IPS-18a (cell line): ENCODE data around the gene ACSL5.

Experiments
- H3K27ac ChIP-seq: one replicate; pipeline ENCODE4 v1.5.1; 2013; ENCODE audit warnings: low read length
- H3K27me3 ChIP-seq: one replicate; pipeline ENCODE4 v1.6.1; 2013; ENCODE audit warnings: mild to moderate bottlenecking, low read length; ENCODE audit not compliant: control insufficient read depth, insufficient read depth
- H3K36me3 ChIP-seq: one replicate; pipeline ENCODE4 v1.6.1; 2013; ENCODE audit warnings: low read depth, low read length; ENCODE audit not compliant: control insufficient read depth
- H3K4me1 ChIP-seq: one replicate; pipeline ENCODE4 v1.6.1; 2013; ENCODE audit warnings: low read depth, low read length; ENCODE audit not compliant: control insufficient read depth
- H3K4me3 ChIP-seq: one replicate; pipeline ENCODE4 v1.5.1; 2013; ENCODE audit warnings: low read length
- H3K9ac ChIP-seq: one replicate; pipeline ENCODE4 v1.6.1; 2013; ENCODE audit warnings: mild to moderate bottlenecking, low read length, moderate library complexity
- H3K9me3 ChIP-seq: one replicate; pipeline ENCODE4 v1.6.1; 2013; ENCODE audit warnings: low read depth, low read length; ENCODE audit not compliant: control insufficient read depth

The ACSL5 gene

DNA sequence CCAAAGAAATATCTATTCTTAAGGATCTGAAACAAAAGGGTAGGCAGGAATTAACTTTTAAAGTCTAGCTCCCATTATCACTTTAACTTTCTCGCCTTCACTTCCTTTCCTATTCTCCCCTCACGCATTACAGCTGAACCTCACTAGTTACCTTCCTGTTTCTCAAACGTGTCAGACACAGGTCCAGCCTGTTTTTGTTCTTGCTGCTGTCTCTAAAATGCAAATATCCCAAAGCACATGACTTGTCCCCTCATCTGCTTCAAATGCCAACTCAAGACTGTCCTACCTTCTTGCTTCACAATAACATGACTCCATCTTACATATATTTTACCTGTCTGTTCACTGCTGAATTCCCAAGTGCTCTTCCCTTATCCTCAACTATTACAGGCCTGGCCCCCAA lies 55.2 kb downstream of the ACSL5 start:
- no peaks in the 10 kb centered on the region for H3K9me3 ChIP-seq
- no peak overlapping the region for H3K4me3 ChIP-seq
- H3K27me3 ChIP-seq = no peaks in the 10 kb centered on the region
- H3K4me1 ChIP-seq = no peaks in the 10 kb centered on the region
- no peak overlapping the region for H3K9ac ChIP-seq
- H3K27ac ChIP-seq = no peak overlapping the region
- peaks cover 39% of the 10 kb centered on the region for H3K36me3 ChIP-seq

DNA sequence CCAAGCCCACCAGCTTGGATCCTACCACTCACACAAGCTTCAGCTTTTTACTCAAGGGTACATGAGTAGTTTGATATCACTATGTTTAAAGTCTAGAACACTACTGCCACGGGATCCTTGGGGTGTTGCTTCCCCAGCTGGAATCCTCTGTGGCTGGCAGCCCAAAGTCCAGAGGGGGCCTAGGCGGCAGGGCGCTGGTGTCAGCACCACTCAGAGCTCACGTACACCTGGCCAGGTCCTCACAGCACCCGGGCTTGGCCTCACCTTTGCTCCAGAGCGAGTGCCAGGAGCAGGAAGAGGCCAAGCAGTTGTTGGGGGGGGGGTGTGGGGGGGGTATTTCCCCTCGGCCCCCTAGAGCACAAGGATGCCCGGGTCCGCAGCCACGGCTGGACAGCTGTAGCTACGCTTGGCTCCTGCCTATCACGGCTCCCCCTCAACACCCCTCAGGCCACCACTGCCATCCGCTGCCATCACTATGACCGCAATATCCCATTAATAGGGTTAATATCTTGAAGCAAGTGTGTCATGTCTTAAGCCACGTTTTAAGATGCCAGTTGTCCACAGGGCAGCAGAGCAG lies 55.8 kb downstream of the ACSL5 start:
- no peak overlapping the region for H3K27ac ChIP-seq

DNA sequence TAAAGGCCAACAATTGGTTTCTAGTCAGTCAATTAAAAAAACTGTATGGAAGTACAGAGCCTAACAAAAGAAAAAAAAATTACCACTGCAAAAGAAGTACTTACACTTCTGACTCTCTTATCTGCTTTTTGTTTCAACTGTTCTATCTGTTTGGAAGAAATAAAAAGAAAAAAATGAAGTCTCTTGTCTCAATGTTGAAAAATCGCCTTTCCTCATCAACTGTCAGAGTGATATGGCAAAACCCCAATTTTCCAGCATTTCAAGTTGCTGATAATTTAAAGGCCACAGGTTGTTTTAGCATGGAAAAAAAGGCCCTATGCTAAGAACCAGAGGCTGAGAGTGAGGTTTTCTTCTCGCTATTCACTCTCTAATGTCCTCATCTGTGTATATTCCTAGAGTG lies 59.2 kb downstream of the ACSL5 start:
- H3K36me3 ChIP-seq = peaks cover 60% of the 10 kb centered on the region
- no peak overlapping the region for H3K4me3 ChIP-seq
- H3K9ac ChIP-seq = no peak overlapping the region
- no peaks in the 10 kb centered on the region for H3K4me1 ChIP-seq
- no peak overlapping the region for H3K27ac ChIP-seq
- no peaks in the 10 kb centered on the region for H3K9me3 ChIP-seq
- H3K27me3 ChIP-seq = no peaks in the 10 kb centered on the region

More for the DNA sequence above, 55.8 kb downstream of the ACSL5 start:
- Histone ChIP-seq H3K4me3 (no peak overlapping the region), H3K36me3 (peaks cover 45% of the 10 kb centered on the region), H3K27me3 (no peaks in the 10 kb centered on the region), H3K4me1 (no peaks in the 10 kb centered on the region), H3K9me3 (no peaks in the 10 kb centered on the region), H3K9ac (no peak overlapping the region)

DNA sequence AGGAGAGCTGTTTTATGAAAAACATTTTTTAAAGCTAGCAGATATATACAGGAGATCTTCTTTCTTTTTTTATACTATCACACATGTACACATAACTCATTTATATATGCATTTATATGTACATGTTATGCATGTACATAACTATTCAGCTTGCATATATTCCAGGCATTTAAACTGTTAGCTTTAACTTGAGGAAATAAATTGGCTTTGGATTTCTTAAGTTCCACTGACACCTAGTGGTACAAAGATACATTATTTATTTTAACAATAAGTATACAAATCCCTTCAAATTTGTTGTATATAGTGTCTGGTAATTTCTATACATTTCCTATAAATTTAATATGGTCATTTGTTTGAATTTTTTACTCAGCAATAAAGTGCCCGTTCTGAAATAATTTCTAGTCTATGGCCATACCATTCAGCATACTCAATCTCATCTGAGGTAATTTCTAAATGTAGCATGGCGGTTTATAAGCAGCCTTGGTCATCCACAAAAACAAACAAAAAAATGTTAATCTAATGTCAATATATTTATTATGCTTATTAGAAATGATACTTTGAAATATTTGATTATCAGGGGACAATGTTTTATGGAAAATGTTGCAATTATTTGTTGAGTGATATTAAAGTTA lies 61.2 kb downstream of the ACSL5 start:
- Histone ChIP-seq H3K4me1 (no peaks in the 10 kb centered on the region), H3K36me3 (peaks cover 62% of the 10 kb centered on the region), H3K27ac (no peak overlapping the region), H3K27me3 (no peaks in the 10 kb centered on the region), H3K4me3 (no peak overlapping the region), H3K9ac (no peak overlapping the region), H3K9me3 (no peaks in the 10 kb centered on the region)

DNA sequence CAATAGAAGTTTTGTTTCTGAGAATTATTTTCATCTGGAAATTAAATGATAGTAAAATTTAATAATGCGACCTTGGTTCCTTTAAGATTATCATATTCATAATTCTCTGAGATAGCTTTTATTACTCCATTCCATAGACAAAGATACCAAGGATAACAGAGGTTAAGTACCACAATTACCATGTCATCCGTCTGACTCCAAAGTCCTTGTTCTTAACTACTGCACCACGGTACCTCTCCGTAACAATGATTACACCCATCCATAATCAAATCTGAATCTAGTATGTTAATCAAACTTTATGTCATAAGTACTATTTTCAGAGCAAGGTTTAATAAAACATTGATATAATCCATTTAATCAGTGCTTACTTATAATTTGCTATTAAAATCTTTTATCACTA lies 64.4 kb downstream of the ACSL5 start:
- Histone ChIP-seq H3K27ac (no peak overlapping the region), H3K4me3 (no peak overlapping the region), H3K36me3 (peaks cover 56% of the 10 kb centered on the region), H3K9me3 (no peaks in the 10 kb centered on the region), H3K27me3 (no peaks in the 10 kb centered on the region), H3K4me1 (no peaks in the 10 kb centered on the region), H3K9ac (no peak overlapping the region)

DNA sequence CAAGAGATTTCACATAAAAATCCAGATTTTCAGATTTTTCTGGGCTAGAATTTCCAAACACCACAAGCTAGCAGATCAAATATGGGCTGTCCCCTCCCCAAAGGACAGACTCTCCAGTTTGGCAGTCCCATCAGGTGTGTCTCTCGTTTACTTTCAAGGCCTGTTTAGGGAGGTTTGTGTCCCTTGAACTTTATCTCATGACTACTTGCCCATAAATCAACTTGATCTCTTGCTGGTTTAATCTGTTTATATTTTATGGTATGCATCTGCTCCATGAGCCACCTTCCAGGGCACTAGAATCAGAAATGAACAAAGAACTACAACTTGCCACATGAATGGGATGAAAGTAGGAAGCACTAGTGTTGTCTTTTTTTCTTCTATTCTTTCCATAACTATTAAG lies 67.6 kb downstream of the ACSL5 start:
- Histone ChIP-seq H3K9me3 (no peaks in the 10 kb centered on the region), H3K36me3 (peaks cover 60% of the 10 kb centered on the region), H3K9ac (no peak overlapping the region), H3K4me3 (no peak overlapping the region), H3K27me3 (no peaks in the 10 kb centered on the region), H3K4me1 (no peaks in the 10 kb centered on the region), H3K27ac (no peak overlapping the region)

DNA sequence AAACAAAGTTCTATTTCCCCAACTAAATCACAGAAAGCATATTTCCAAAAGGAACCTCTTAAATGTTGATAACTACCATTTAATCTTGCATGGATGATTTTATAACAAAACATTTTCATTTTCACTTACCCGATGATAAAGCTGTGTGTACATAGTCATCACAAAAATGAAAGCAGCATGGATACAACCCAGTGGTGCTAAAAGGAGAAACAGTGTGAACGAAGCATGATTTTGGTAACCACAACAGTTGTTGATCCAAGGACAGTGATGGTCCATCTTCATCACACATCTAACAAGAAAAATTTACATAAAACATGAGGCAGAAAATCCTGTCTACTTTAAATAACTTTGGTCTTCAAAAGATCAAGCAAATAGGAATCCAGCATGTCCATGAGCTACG lies 68.1 kb downstream of the ACSL5 start:
- Histone ChIP-seq H3K4me1 (no peaks in the 10 kb centered on the region), H3K4me3 (no peak overlapping the region), H3K9ac (no peak overlapping the region), H3K9me3 (no peaks in the 10 kb centered on the region), H3K27me3 (no peaks in the 10 kb centered on the region), H3K36me3 (peaks cover 57% of the 10 kb centered on the region), H3K27ac (no peak overlapping the region)

DNA sequence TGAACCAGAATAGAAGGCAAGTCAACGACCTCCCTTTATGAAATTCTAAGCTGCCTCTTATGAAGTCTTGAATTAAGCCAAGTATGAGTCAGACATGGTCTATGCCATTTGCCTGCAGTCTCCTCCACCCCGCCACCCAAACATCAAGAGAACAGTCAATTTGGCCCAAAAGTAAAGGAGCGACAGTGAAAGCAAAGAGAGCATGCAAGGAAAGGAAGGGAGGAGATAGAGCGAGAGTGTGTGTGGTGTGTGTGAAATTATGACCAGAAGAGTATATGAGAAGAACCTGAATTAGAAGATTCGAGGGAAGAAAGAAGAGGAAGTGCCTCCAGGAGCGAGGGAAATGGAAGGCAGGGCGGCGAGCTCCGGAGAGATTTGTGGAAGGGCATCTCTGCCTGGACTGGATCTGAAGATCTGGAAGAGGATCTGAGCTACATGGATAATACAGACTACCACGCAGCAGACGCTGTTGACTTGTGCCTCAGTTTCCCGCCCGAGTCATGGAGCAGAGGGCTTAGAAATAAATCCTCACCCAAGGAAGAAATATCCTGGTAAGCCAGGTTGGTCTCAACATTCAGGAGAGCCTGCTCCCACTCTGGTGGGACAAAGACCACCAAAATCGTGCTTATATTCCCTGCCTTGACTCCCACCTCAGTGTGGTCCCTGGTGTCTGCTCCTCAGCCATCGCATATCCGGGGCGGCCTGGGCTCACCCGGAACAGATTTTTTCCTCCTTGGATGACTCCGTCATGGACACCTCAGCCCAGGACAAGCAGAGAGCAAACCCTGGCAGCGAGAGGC lies 72.3 kb downstream of the ACSL5 start:
- Histone ChIP-seq H3K27ac (peak overlapping the region; percentile 99), H3K36me3 (peaks cover 33% of the 10 kb centered on the region), H3K27me3 (no peaks in the 10 kb centered on the region), H3K4me3 (peak overlapping the region; percentile 99), H3K4me1 (no peaks in the 10 kb centered on the region), H3K9ac (peak overlapping the region; percentile 98), H3K9me3 (no peaks in the 10 kb centered on the region)

DNA sequence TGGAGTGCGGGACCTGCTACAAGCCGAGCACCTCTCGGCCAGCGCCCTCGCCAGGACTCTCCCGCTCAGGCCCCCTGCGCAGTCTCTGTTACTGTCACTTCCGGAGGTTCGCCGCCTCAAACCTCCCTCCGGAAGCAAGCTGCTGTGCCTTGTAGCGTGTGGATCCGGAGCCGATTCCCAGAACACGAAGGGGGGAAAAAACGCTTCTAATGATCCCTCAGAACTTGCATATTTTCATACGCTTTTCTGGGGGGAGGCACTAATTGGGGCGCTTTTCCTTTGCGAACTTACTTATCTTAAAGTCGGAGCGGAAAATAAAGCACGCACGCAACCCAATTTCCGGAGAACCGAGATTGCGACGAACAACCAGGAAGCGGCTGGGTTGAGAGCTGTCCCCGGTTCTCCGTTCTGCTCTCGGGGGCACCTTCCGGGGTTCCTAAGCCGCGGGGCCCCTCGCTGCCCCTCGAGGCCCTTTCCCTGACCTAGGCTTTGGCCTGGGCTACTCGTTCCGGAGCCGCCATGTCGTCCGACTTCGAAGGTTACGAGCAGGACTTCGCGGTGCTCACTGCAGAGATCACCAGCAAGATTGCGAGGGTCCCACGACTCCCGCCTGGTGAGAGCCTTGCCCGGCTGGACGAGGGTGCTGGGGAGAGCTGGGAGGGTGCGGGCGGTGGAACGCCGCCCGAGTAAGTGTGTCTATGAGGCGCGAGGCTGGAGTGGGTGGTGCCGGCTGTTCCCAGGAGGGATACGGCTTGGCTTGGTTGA lies 73.1 kb downstream of the ACSL5 start, which contains the start of the genes VTI1A and ZDHHC6:
Gene VTI1A (plus strand): TSS at position 361 of the 765 bp plus-strand sequence. CDS start 159 bp downstream, at position 520.
Gene ZDHHC6 (minus strand): TSS at position 60 of the 765 bp plus-strand sequence. CDS start 1,478 bp downstream, outside the sequence.
- Histone ChIP-seq H3K9me3 (no peaks in the 10 kb centered on the region), H3K27ac (peak within 1 kb of the TSS; percentile 99), H3K4me1 (no peaks in the 10 kb centered on the region), H3K4me3 (peak within 1 kb of the TSS; percentile 99), H3K9ac (peak within 1 kb of the TSS; percentile 98), H3K36me3 (peaks cover 26% of the 10 kb centered on the region), H3K27me3 (no peaks in the 10 kb centered on the region)

DNA sequence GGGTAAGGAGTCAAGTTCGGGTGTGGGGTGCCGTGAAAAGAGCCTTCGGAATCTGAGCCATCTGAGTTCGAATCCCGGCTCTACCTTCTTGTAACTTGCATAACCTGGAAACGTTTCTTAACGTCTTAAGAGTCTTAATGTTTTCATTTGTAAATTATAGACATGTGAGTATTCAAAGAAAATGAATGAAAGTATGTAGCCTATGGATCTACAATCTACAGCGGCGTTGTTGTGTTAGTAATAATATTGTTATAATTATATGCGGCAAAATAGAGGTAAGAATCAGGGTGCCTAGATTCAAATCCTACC lies 73.7 kb downstream of the ACSL5 start:
- H3K9ac ChIP-seq = peak overlapping the region; percentile 98
- no peaks in the 10 kb centered on the region for H3K4me1 ChIP-seq
- H3K36me3 ChIP-seq = peaks cover 21% of the 10 kb centered on the region
- peak overlapping the region; percentile 99 for H3K4me3 ChIP-seq
- H3K9me3 ChIP-seq = no peaks in the 10 kb centered on the region
- no peaks in the 10 kb centered on the region for H3K27me3 ChIP-seq
- no peak overlapping the region for H3K27ac ChIP-seq

DNA sequence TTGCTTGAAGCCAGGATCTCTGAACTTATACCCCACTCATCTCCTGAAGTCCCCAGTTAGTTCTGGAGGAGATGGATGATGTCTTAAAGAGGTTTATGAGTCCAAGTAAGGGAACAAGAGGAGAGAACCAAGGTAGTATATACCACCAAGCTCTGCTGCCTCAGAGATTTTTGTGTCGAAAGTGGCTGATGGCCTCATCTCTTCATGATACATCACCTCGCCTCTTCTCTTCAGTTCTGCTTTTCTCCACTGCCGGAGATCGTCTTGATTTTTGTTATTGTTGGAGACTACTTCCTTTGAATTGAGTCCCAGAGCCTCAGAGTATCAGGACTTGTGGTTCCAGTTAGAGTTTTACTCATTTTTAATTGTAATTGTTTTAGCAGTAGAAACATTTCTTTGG lies 75.0 kb downstream of the ACSL5 start:
- Histone ChIP-seq H3K4me3 (no peak overlapping the region), H3K27ac (no peak overlapping the region), H3K9ac (no peak overlapping the region)

More for the DNA sequence above, 75.0 kb downstream of the ACSL5 start:
- Histone ChIP-seq H3K4me1 (no peaks in the 10 kb centered on the region), H3K36me3 (peaks cover 16% of the 10 kb centered on the region), H3K27me3 (no peaks in the 10 kb centered on the region), H3K9me3 (no peaks in the 10 kb centered on the region)
